H1 (cell line): ENCODE data around the gene RBP3. TPM values are rescaled to one million over a fixed set of nuclear protein-coding genes. Genes with fewer than 3 reads are reported as not detected.

Experiments used
- ATF2 ChIP-seq: IDR thresholded peaks from 2 replicates; pipeline ENCODE4 v1.6.1; 2012; ENCODE audit warnings: low read length, inconsistent platforms
- CHD1 ChIP-seq: IDR thresholded peaks from 2 replicates; pipeline ENCODE4 v1.6.1; 2012; ENCODE audit warnings: low read depth, low read length, improper control_type of control experiment
- CHD7 ChIP-seq: fragments of 300-600 bp; sonication (generic); IDR thresholded peaks from 2 replicates; pipeline ENCODE4 v1.7.1; 2012; ENCODE audit warnings: low read length, moderate library complexity, mild to moderate bottlenecking, inconsistent platforms; ENCODE audit not compliant: insufficient replicate concordance
- CREB1 ChIP-seq: IDR thresholded peaks from 2 replicates; pipeline ENCODE4 v1.6.1; 2012; ENCODE audit warnings: inconsistent platforms
- EGR1 ChIP-seq: IDR thresholded peaks from 2 replicates; pipeline ENCODE4 v1.6.1; 2011; ENCODE audit warnings: low read depth, low read length, borderline replicate concordance
- HDAC6 ChIP-seq: IDR thresholded peaks from one replicate; pipeline ENCODE4 v1.7.1; 2012; ENCODE audit warnings: low read depth, mild to moderate bottlenecking, inconsistent platforms, low read length, moderate library complexity
- NRF1 ChIP-seq: IDR thresholded peaks from 2 replicates; pipeline ENCODE4 v1.6.1; 2011; ENCODE audit warnings: mild to moderate bottlenecking, low read depth, low read length, improper control_type of control experiment
- PHF8 ChIP-seq: fragments of 200-600 bp; sonication (generic); conservative IDR thresholded peaks from 2 replicates; pipeline ENCODE4 v1.7.1; 2012; ENCODE audit warnings: low read depth, mild to moderate bottlenecking, inconsistent platforms, low read length, moderate library complexity
- SIN3A ChIP-seq, 2 experiments: IDR thresholded peaks in 1 of 2; conservative IDR thresholded peaks in 1 of 2; 2 replicates each; pipeline ENCODE4 v1.6.1; 2011 to 2012; ENCODE audit warnings: low read length in 2 of 2, improper control_type of control experiment in 1 of 2, low read depth in 1 of 2, mild to moderate bottlenecking in 1 of 2
- SRF ChIP-seq: IDR thresholded peaks from 2 replicates; pipeline ENCODE4 v1.6.1; 2011; ENCODE audit warnings: mild to moderate bottlenecking, low read depth, low read length, moderate library complexity
- TBP ChIP-seq: IDR thresholded peaks from 2 replicates; pipeline ENCODE4 v1.6.1; 2011; ENCODE audit warnings: low read depth, low read length, improper control_type of control experiment
- polyA plus RNA-seq, 7 experiments: library from polyadenylated mRNA; depleted of rRNA in 3 of 7; stranded (reverse) in 5 of 7; unstranded in 2 of 7; fragments of >200 nt in 5 of 7; fragments of 200-250 nt in 2 of 7; gene quantifications; 1 replicate in 5 of 7; 2 replicates in 1 of 7; 4 replicates in 1 of 7; pipeline versions ENCODE4 v1.2.1 to v1.2.3, GENCODE V29; 2011 to 2013; ENCODE audit warnings: missing spikeins in 2 of 7, mixed read lengths in 2 of 7
- total RNA-seq: library from RNA; stranded (reverse); fragmentation: NEBNext Ultra II Directional; extraction: Animal tissue kit (Norgen Biotek cat#: 25700); gene quantifications from 2 replicates; pipeline ENCODE4 v1.2.1, GENCODE V29; 2021

Gene RBP3
- total and polyA plus RNA-seq, 2 of the 8 experiments (the other 6 are each of a cell fraction or from before 2014, with no cell fraction given) = not detected

- TF ChIP-seq CHD7 (no peak), CHD1 (no peak), SRF (no peak), ATF2 (no peak), TBP (no peak), EGR1 (no peak), HDAC6 (no peak), SIN3A (conservative IDR thresholded peaks at IDR 0.05 in 1 of 2, IDR thresholded peaks at IDR 0.05 in 1 of 2; ENCODE audit: low read depth in 1 of 2, low read length in 2 of 2) (no peak), CREB1 (no peak), PHF8 (no peak), NRF1 (no peak)
Observed at GRCh38 chr10:47381103-47381395, 32.9 kb downstream of the RBP3 start (continued).
